Suprapubic skin (tissue), 4 donors: ENCODE data around the gene PCGF1. TPM values are rescaled to one million over a fixed set of nuclear protein-coding genes. Genes with fewer than 3 reads are reported as not detected.

Source experiments
- DNase-seq, 2 donors: peaks; one replicate each; pipeline ENCODE4 v3.0.0-alpha.2; 2019; ENCODE audit warnings: low spot score in 2 of 2
- H3K27ac ChIP-seq: fragments of 200-600 bp; sonication (generic); one replicate; pipeline ENCODE4 v1.5.1; 2019
- H3K27me3 ChIP-seq: fragments of 200-600 bp; sonication (generic); one replicate; pipeline ENCODE4 v1.5.1; 2019
- H3K36me3 ChIP-seq: fragments of 200-600 bp; sonication (generic); one replicate; pipeline ENCODE4 v1.5.1; 2019
- H3K4me1 ChIP-seq: fragments of 200-600 bp; sonication (generic); one replicate; pipeline ENCODE4 v1.5.1; 2019
- H3K4me3 ChIP-seq: fragments of 200-600 bp; sonication (generic); one replicate; pipeline ENCODE4 v1.5.1; 2019; ENCODE audit warnings: mild to moderate bottlenecking
- H3K9me3 ChIP-seq: fragments of 200-600 bp; sonication (generic); one replicate; pipeline ENCODE4 v1.5.1; 2019
- EP300 ChIP-seq: sonication (generic); formaldehyde crosslinking; IDR thresholded peaks from one replicate; pipeline ENCODE4 v1.6.1; 2017; ENCODE audit warnings: antibody characterized with exemption
- POLR2A ChIP-seq, 2 donors: fragments of 450-650 bp; IDR thresholded peaks; one replicate each; pipeline ENCODE4 v1.6.1; 2017; ENCODE audit warnings: antibody characterized with exemption in 2 of 2, mild to moderate bottlenecking in 2 of 2, moderate library complexity in 2 of 2
- POLR2AphosphoS5 ChIP-seq, 3 donors: sonication (generic); formaldehyde crosslinking; IDR thresholded peaks; one replicate each; pipeline ENCODE4 v1.6.1; 2017; ENCODE audit warnings: antibody characterized with exemption in 3 of 3
- WGBS: methylation state at CpG from one replicate; pipeline ENCODE4 v1.1.5; 2018; 5-methylcytosine and 5-hydroxymethylcytosine counted together
- total RNA-seq, 4 donors: library from RNA; depleted of rRNA; stranded (reverse); fragments of >200 nt; gene quantifications; one replicate each; pipeline ENCODE4 v1.1.0, GENCODE V29; 2016
- TF ChIP-seq, protein P1 (sequence below), 2 donors: fragments of 200-600 bp in 1 of 2; fragments of 450-650 bp in 1 of 2; sonication (generic) in 1 of 2; IDR thresholded peaks; one replicate each; pipeline ENCODE4 v1.5.1; 2016 to 2019; ENCODE audit warnings: antibody characterized with exemption in 2 of 2, mild to moderate bottlenecking in 1 of 2, moderate library complexity in 1 of 2

The PCGF1 gene
- total RNA-seq: 10 to 100 TPM; 15.6 to 77.0 (median 19.7) TPM

DNA sequence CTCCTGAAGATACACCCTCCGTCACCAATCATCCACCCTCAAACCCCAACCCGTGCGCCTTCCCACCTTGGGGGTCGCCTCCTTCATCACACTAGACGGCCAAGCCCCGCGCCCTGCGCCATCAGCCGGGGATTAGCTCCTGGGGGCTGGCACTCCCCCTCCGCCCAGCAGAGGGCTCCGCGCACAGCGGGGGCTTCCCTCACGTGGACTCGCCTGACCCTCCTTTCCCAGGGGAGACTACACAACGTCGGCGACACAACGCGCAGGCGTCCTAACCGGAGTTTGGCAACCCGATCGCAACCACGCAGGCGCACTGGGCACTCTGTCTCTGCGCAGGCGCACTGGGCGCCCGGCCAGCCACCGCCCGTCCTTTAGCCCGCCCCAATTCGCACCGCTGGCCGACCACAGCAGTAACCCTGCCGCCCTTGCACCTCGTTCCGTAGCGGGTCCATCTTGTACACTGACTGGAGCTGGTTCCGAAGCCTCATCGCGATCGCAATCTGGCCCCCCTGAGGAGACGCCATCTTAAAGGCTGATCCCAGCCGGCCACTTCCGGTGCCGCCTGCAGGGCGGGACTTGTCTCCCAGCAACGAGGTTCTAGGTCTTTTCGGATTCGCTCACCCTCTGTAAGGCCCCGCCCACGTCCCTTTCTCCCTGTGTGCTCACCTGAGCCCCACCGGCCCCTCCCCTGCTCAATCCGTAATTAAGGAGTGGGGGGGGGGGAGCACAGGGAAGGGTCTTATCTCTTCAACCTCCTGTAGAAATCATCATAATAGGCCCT, at the start of gene PCGF1:
Gene PCGF1, minus strand, starts transcription at position 551 of the 781 bp plus-strand sequence. Its CDS starts 27 bp downstream, at position 524.
- Histone ChIP-seq H3K9me3 (no peaks in the 10 kb centered on the region), H3K4me1 (peaks cover 54% of the 10 kb centered on the region), H3K27me3 (peaks cover 42% of the 10 kb centered on the region), H3K36me3 (peaks cover 16% of the 10 kb centered on the region), H3K4me3 (peak within 1 kb of the TSS; percentile 79), H3K27ac (peak within 1 kb of the TSS; percentile 99)
- DNase-seq: peak; percentile 98 to 99
- TF ChIP-seq, protein P1, sequence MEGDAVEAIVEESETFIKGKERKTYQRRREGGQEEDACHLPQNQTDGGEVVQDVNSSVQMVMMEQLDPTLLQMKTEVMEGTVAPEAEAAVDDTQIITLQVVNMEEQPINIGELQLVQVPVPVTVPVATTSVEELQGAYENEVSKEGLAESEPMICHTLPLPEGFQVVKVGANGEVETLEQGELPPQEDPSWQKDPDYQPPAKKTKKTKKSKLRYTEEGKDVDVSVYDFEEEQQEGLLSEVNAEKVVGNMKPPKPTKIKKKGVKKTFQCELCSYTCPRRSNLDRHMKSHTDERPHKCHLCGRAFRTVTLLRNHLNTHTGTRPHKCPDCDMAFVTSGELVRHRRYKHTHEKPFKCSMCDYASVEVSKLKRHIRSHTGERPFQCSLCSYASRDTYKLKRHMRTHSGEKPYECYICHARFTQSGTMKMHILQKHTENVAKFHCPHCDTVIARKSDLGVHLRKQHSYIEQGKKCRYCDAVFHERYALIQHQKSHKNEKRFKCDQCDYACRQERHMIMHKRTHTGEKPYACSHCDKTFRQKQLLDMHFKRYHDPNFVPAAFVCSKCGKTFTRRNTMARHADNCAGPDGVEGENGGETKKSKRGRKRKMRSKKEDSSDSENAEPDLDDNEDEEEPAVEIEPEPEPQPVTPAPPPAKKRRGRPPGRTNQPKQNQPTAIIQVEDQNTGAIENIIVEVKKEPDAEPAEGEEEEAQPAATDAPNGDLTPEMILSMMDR (IDR thresholded peaks at IDR 0.05): peak in 1 of 2 donors; percentile 33
- TF ChIP-seq POLR2A (IDR thresholded peaks at IDR 0.05) (no peak), POLR2AphosphoS5 (IDR thresholded peaks at IDR 0.05) (peak; percentile 7 to 82 (median 51))
- 1% methylated on average over 52 of the region's 56 CpGs for WGBS

DNA sequence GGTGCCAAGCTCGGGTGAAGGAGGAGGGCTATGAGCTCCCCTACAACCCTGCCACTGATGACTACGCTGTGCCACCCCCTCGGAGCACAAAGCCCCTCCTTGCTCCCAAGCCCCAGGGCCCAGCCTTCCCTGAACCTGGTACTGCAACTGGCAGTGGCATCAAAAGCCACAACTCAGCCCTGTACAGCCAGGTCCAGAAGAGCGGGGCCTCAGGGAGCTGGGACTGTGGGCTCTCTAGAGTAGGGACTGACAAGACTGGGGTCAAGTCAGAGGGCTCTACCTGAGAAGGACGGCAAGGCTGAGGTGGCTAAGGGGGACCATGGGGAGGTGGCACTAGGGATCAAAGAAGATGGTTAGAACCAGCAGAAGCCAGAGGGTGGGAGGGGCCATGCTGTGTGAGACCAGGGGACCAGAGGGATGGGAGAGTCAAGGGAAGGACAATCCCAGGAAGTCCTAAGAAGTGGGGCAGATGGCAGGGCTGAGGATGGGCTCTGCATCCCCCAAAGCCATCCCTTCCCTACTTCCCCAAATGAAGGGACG, 49.4 kb upstream of the PCGF1 start:
- no peak for DNase-seq
- Histone ChIP-seq H3K4me3 (no peak overlapping the region), H3K9me3 (no peaks in the 10 kb centered on the region), H3K27ac (no peak overlapping the region), H3K27me3 (peaks cover 13% of the 10 kb centered on the region), H3K36me3 (no peaks in the 10 kb centered on the region), H3K4me1 (peaks cover 25% of the 10 kb centered on the region)
- no peak for TF ChIP-seq POLR2A (IDR thresholded peaks at IDR 0.05)
- TF ChIP-seq, protein P1 (IDR thresholded peaks at IDR 0.05): no peak
- no peak for TF ChIP-seq EP300
- no peak for TF ChIP-seq POLR2AphosphoS5 (IDR thresholded peaks at IDR 0.05)
- WGBS: 90% methylated on average over 6 of the region's 6 CpGs

DNA sequence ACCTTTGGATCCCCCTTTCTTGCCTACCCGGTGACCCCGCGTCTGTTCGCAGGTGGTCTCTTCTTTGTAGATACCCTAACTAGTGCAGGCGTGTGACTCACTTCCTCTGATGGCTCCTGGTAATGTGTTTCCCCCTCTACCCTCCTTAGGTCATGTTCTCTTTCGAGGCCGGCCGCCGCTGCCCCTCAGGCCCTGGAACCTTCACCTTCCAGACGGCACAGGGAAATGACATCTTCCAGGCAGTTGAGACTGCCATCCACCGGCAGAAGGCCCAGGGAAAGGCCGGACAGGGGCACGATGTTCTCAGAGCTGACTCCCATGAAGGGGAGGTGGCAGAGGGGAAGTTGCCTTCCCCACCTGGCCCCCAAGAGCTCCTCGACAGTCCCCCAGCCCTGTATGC, 48.7 kb upstream of the PCGF1 start:
- H3K36me3 ChIP-seq: no peaks in the 10 kb centered on the region
- no peak overlapping the region for H3K27ac ChIP-seq
- H3K27me3 ChIP-seq: peaks cover 13% of the 10 kb centered on the region
- TF ChIP-seq EP300 (no peak), POLR2AphosphoS5 (IDR thresholded peaks at IDR 0.05) (no peak), POLR2A (IDR thresholded peaks at IDR 0.05) (no peak)
- TF ChIP-seq, protein P1 (IDR thresholded peaks at IDR 0.05): no peak
- peaks cover 25% of the 10 kb centered on the region for H3K4me1 ChIP-seq
- H3K4me3 ChIP-seq: peak overlapping the region; percentile 56
- WGBS: 87% methylated on average over 14 of the region's 14 CpGs
- no peaks in the 10 kb centered on the region for H3K9me3 ChIP-seq
- DNase-seq: no peak

DNA sequence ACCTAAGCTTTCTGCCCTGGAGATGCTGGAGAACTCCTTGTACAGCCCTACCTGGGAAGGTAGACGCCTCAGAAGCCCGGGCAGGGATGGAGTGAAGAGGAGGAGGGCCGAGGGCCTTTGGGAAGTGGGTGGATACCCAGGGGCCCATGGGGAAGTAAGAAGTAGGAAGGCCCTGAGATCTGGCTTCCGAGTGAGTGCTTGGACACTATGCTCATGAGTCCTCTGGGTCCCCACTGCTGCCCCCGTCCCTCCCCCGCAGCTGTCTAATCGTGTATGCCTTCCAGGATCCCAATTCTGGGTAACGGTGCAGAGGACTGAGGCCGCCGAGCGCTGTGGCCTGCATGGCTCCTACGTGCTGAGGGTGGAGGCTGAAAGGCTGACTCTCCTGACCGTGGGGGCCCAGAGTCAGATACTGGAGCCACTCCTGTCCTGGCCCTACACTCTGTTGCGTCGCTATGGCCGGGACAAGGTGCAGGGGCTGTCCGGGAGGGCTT, 48.2 kb upstream of the PCGF1 start:
- H3K9me3 ChIP-seq: no peaks in the 10 kb centered on the region
- peaks cover 25% of the 10 kb centered on the region for H3K4me1 ChIP-seq
- no peak for DNase-seq
- no peaks in the 10 kb centered on the region for H3K36me3 ChIP-seq
- peaks cover 13% of the 10 kb centered on the region for H3K27me3 ChIP-seq
- H3K27ac ChIP-seq: no peak overlapping the region
- TF ChIP-seq POLR2AphosphoS5 (IDR thresholded peaks at IDR 0.05) (no peak), POLR2A (IDR thresholded peaks at IDR 0.05) (no peak), EP300 (no peak)
- TF ChIP-seq, protein P1 (IDR thresholded peaks at IDR 0.05): no peak
- peak overlapping the region; percentile 56 for H3K4me3 ChIP-seq
- WGBS: 82% methylated on average over 14 of the region's 17 CpGs
